Measurements from ENCODE around the gene WDR6. TPM values are rescaled to one million over a fixed set of nuclear protein-coding genes. Genes with fewer than 3 reads are reported as not detected.

WDR6 gene
- total RNA-seq, 1 donor from 2014 or later = 409 TPM

DNA sequence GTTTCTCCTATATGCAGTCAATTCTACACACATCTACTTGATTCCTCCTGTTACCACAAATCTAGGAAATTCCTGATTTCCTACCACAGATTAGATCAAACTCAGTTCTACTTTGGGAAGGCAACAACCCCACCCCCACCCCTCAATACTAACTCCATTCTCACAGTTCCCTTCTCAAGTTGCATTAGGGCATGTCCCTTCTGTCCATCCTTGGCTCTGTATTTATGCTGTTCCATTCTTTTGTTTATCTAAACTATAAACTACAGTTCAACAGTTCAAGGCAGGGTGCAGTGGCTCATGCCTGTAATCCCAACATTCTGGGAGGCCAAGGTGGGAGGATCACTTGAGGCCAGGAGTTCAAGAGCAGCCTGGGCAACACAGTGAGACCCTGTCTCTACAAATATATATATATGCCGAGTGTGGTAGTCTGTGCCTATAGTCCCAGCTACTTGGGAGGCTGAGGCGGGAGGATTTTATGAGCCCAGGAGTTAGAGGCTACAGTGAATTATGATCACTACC is 47.2 kb downstream of the WDR6 start:
- TF ChIP-seq, protein P1, sequence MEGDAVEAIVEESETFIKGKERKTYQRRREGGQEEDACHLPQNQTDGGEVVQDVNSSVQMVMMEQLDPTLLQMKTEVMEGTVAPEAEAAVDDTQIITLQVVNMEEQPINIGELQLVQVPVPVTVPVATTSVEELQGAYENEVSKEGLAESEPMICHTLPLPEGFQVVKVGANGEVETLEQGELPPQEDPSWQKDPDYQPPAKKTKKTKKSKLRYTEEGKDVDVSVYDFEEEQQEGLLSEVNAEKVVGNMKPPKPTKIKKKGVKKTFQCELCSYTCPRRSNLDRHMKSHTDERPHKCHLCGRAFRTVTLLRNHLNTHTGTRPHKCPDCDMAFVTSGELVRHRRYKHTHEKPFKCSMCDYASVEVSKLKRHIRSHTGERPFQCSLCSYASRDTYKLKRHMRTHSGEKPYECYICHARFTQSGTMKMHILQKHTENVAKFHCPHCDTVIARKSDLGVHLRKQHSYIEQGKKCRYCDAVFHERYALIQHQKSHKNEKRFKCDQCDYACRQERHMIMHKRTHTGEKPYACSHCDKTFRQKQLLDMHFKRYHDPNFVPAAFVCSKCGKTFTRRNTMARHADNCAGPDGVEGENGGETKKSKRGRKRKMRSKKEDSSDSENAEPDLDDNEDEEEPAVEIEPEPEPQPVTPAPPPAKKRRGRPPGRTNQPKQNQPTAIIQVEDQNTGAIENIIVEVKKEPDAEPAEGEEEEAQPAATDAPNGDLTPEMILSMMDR (IDR thresholded peaks at IDR 0.05; ENCODE audit: unreplicated experiment) = no peak
- H3K4me3 Mint-ChIP-seq = no peak overlapping the region
- no peaks in the 10 kb centered on the region for H3K27me3 Mint-ChIP-seq (ENCODE audit: low read depth)
- no peak overlapping the region for H3K27ac Mint-ChIP-seq
- peaks cover 36% of the 10 kb centered on the region for H3K36me3 Mint-ChIP-seq
- DNase-seq (ENCODE audit: low spot score in 2 of 2, unreplicated experiment in 2 of 2) = no peak
- H3K4me1 Mint-ChIP-seq = no peaks in the 10 kb centered on the region
- H3K9me3 Mint-ChIP-seq = no peaks in the 10 kb centered on the region

DNA sequence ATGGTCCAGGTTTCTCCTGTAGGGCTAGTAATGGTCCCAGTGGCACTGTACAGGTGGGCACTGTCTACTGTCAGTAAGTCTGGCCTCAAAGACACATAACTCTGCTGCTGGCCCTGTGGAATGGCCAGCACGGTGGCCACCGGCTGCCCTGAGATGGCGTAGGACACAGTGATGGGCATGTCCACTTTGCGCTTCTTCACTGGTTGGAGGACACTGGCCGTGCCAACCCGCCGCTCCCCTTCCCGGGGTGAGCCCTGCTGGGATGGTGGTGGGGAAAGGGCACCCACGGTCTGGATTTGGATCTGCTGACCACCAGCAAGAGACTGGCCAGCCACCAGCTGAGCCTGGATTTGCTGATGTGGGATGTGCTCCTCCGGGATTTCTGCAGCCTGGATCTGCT is 50.1 kb downstream of the WDR6 start:
- Mint-ChIP-seq H3K4me1 (no peaks in the 10 kb centered on the region), H3K27ac (no peak overlapping the region), H3K27me3 (ENCODE audit: low read depth) (no peaks in the 10 kb centered on the region), H3K4me3 (no peak overlapping the region), H3K9me3 (no peaks in the 10 kb centered on the region), H3K36me3 (peaks cover 24% of the 10 kb centered on the region)
- no peak for DNase-seq (ENCODE audit: low spot score in 2 of 2, unreplicated experiment in 2 of 2)
- TF ChIP-seq, protein P1 (IDR thresholded peaks at IDR 0.05; ENCODE audit: unreplicated experiment) = no peak

DNA sequence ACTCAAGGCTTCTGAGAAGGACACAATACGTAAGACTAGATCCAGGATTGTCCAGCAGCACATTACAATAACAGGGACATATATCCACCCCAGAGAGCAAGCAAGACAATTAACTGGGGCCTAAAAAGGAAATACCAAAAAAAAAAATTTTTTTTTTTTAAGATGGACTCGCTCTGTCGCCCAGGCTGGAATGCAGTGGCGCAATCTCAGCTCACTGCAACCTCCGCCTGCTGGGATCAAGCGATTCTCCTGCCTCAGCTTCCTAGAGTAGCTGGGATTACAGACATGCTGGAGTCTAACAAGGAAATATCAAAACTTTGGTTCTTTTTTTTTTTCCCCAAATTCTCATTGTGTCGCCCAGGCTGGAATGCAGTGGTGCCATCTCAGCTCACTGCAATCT is 50.8 kb downstream of the WDR6 start:
- Mint-ChIP-seq H3K27me3 (ENCODE audit: low read depth) (no peaks in the 10 kb centered on the region), H3K4me1 (no peaks in the 10 kb centered on the region), H3K4me3 (no peak overlapping the region), H3K36me3 (peaks cover 21% of the 10 kb centered on the region), H3K27ac (no peak overlapping the region), H3K9me3 (no peaks in the 10 kb centered on the region)
- no peak for DNase-seq (ENCODE audit: low spot score in 2 of 2, unreplicated experiment in 2 of 2)
- TF ChIP-seq, protein P1 (IDR thresholded peaks at IDR 0.05; ENCODE audit: unreplicated experiment) = no peak

Small RNA genes within 50 kb of the gene (microRNA-seq; reads per million reads assigned to microRNA genes)
- gene MIR191 (7,195 reads per million, percentile 94 among the genes with 10 or more reads in this experiment), gene MIR425 (7,049 reads per million, percentile 94 among the genes with 10 or more reads in this experiment)

Other genes starting within 250 kb of the WDR6 start
- 34.1 to 37.5 TPM (median 35.4 TPM) in 3 replicates for gene PRKAR2A, start 159.5 kb upstream of the WDR6 start, total RNA-seq
- gene SLC25A20, start 108.5 kb upstream of the WDR6 start, total RNA-seq = 9.7 to 10.7 TPM (median 10.5 TPM) in 3 replicates
- gene ARIH2, start 88.5 kb upstream of the WDR6 start, total RNA-seq = 87.0 to 102 TPM (median 100 TPM) in 3 replicates
- 57.9 to 59.9 TPM (median 58.4 TPM) in 3 replicates for gene P4HTM, start 17.1 kb upstream of the WDR6 start, total RNA-seq
- gene DALRD3, start 11.2 kb downstream of the WDR6 start, total RNA-seq = 22.1 to 24.2 TPM (median 23.4 TPM) in 3 replicates
- 61.4 to 63.4 TPM (median 62.0 TPM) in 3 replicates for gene NDUFAF3, start 14.7 kb downstream of the WDR6 start, total RNA-seq
- gene IMPDH2, start 22.0 kb downstream of the WDR6 start, total RNA-seq = 207 to 217 TPM (median 216 TPM) in 3 replicates
- 130 to 133 TPM (median 132 TPM) in 3 replicates for gene QRICH1, start 86.7 kb downstream of the WDR6 start, total RNA-seq
- gene QARS1, start 97.4 kb downstream of the WDR6 start, total RNA-seq = 364 to 373 TPM (median 373 TPM) in 3 replicates
- 76.2 to 79.7 TPM (median 76.6 TPM) in 3 replicates for gene USP19, start 113.4 kb downstream of the WDR6 start, total RNA-seq
- gene LAMB2, start 125.7 kb downstream of the WDR6 start, total RNA-seq = 335 to 359 TPM (median 348 TPM) in 3 replicates
- 28.7 to 29.8 TPM (median 28.9 TPM) in 3 replicates for gene CCDC71, start 158.9 kb downstream of the WDR6 start, total RNA-seq
- 51.2 to 58.8 TPM (median 55.5 TPM) in 3 replicates for gene KLHDC8B, start 164.2 kb downstream of the WDR6 start, total RNA-seq